Measurements from ENCODE around the gene CBX3. TPM values are rescaled to one million over a fixed set of nuclear protein-coding genes. Genes with fewer than 3 reads are reported as not detected.
"Not testable (repeated sequence)": the region's sequence is repeated elsewhere in the genome, so short reads cannot be mapped to it uniquely, and the experiment has no call there.

CBX3 gene
- total RNA-seq, 4 donors from 2014 or later, result 42.0 to 60.1 (median 48.8) TPM

DNA sequence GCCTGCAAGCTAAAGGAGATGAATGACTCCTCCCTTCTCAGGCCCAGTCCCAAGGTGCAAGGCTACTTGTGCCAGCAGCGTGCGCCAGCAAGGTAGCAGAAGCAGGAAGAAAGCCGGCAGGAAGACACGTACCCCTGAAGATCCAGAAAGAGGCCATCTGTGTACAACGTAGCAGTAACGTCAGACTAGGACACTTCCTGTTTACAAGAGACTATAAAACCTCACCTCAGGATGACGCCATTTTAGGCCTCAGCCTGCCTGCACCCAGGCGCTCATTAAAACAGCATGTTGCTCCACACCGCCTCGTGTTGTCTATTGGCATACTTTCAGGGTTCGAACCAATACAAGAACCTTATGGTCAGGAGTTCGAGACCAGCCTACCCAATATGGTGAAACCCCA, 48.7 kb downstream of the CBX3 start:
- H3K4me3 ChIP-seq, result no peak overlapping the region
- no peak for TF ChIP-seq POLR2A (IDR thresholded peaks at IDR 0.05)
- TF ChIP-seq, protein P1, sequence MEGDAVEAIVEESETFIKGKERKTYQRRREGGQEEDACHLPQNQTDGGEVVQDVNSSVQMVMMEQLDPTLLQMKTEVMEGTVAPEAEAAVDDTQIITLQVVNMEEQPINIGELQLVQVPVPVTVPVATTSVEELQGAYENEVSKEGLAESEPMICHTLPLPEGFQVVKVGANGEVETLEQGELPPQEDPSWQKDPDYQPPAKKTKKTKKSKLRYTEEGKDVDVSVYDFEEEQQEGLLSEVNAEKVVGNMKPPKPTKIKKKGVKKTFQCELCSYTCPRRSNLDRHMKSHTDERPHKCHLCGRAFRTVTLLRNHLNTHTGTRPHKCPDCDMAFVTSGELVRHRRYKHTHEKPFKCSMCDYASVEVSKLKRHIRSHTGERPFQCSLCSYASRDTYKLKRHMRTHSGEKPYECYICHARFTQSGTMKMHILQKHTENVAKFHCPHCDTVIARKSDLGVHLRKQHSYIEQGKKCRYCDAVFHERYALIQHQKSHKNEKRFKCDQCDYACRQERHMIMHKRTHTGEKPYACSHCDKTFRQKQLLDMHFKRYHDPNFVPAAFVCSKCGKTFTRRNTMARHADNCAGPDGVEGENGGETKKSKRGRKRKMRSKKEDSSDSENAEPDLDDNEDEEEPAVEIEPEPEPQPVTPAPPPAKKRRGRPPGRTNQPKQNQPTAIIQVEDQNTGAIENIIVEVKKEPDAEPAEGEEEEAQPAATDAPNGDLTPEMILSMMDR (IDR thresholded peaks at IDR 0.05 in 4 of 5, conservative IDR thresholded peaks at IDR 0.05 in 1 of 5), result no peak
- in situ Hi-C loops (cut with MboI; ENCODE audit: low sequenced_read_pairs in 4 of 4) (no loop called here), intact Hi-C loops (cut with DNase I; ENCODE audit: low total_unique reads) (no loop called here)
- H3K36me3 ChIP-seq, result no peaks in the 10 kb centered on the region
- H3K9me3 ChIP-seq, result no peaks in the 10 kb centered on the region
- DNase-seq, result no peak
- no peaks in the 10 kb centered on the region for H3K4me1 ChIP-seq
- H3K27ac ChIP-seq, result no peak overlapping the region
- ATAC-seq, result no peak
- H3K27me3 ChIP-seq, result peaks cover 0 to 2% (median 0%) of the 10 kb centered on the region in 3 donors

DNA sequence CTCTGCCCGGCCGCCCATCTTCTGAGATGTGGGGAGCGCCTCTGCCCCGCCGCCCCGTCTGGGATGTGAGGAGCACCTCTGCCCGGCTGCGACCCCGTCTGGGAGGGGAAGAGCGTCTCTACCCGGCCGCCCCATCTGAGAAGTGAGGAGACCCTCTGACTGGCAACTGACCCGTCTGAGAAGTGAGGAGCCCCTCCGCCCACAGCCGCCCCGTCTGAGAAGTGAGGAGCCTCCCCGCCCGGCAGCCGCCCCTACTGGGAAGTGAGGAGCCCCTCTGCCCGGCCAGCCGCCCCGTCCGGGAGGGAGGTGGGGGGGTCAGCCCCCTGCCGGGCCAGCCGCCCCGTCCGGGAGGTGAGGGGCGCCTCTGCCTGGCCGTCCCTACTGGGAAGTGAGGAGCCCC, 60.3 kb downstream of the CBX3 start:
- H3K27me3 ChIP-seq; ATAC-seq; H3K36me3 ChIP-seq; intact Hi-C loops (cut with DNase I; ENCODE audit: low total_unique reads); H3K4me3 ChIP-seq; in situ Hi-C loops (cut with MboI; ENCODE audit: low sequenced_read_pairs in 4 of 4); H3K4me1 ChIP-seq; H3K27ac ChIP-seq; DNase-seq; H3K9me3 ChIP-seq: not testable (repeated sequence)

Other genes starting within 250 kb of the CBX3 start
- gene NFE2L3, start 49.5 kb upstream of the CBX3 start, total RNA-seq, result 1 to 10 TPM; 1.1 to 6.2 (median 1.7) TPM
- 100 to 1,000 TPM; 155 to 242 (median 166) TPM for gene HNRNPA2B1, start 999 bp upstream of the CBX3 start, total RNA-seq
- gene SNX10, start 90.1 kb downstream of the CBX3 start, total RNA-seq, result 1 to 10 TPM in 3 of 4 donors, not detected in 1; 1.2 to 1.9 (median 1.3) TPM